Renal cortex interstitium (tissue), 15 donors: Measurements from ENCODE around the gene COL18A1. TPM values are rescaled to one million over a fixed set of nuclear protein-coding genes. Genes with fewer than 3 reads are reported as not detected.
A peak's percentile ranks its signal among the peaks of the same experiment; 100 is the strongest.
"Not testable (repeated sequence)": the region's sequence is repeated elsewhere in the genome, so short reads cannot be mapped to it uniquely, and the experiment has no call there.

Experiments used
- DNase-seq, 11 donors: peaks; one replicate each; pipeline ENCODE4 v3.0.0-alpha.2; 2013; ENCODE audit warnings: low read depth in 9 of 11, low spot score in 4 of 11; ENCODE audit errors: extremely low read depth in 1 of 11
- long read RNA-seq, 16 experiments: transcript quantifications; one replicate each; lab custom pipeline, GENCODE V29; 2026
- polyA plus RNA-seq, 3 donors: library from polyadenylated mRNA; unstranded; fragments of 120-200 nt; gene quantifications; one replicate each; pipeline ENCODE4 v1.2.1, GENCODE V29; 2013; ENCODE audit not compliant: insufficient read length in 3 of 3

The COL18A1 gene
- polyA plus RNA-seq: 100 to 1,000 TPM; 101 to 232 (median 169) TPM
- long read RNA-seq, donor 1, partial matches to known transcripts: 69 of 70 reads
- long read RNA-seq, donor 1, other reads (novel, unspliced or antisense): 0 of 70 reads
- long read RNA-seq, donor 2, full-length matches to known transcripts: 5 of 89 reads
- long read RNA-seq, donor 2, partial matches to known transcripts: 84 of 89 reads
- long read RNA-seq, donor 2, other reads (novel, unspliced or antisense): 0 of 89 reads
- long read RNA-seq, donor 3, full-length matches to known transcripts: 5 of 117 reads
- long read RNA-seq, donor 3, partial matches to known transcripts: 107 of 117 reads
- long read RNA-seq, donor 3, other reads (novel, unspliced or antisense): 5 of 117 reads
- long read RNA-seq, donor 4, full-length matches to known transcripts: 3 of 69 reads
- long read RNA-seq, donor 4, partial matches to known transcripts: 66 of 69 reads
- long read RNA-seq, donor 4, other reads (novel, unspliced or antisense): 0 of 69 reads
- long read RNA-seq, donor 5, full-length matches to known transcripts: 11 of 247 reads
- long read RNA-seq, donor 5, partial matches to known transcripts: 236 of 247 reads
- long read RNA-seq, donor 5, other reads (novel, unspliced or antisense): 0 of 247 reads
- long read RNA-seq, donor 6, full-length matches to known transcripts: 3 of 139 reads
- long read RNA-seq, donor 6, partial matches to known transcripts: 136 of 139 reads
- long read RNA-seq, donor 6, other reads (novel, unspliced or antisense): 0 of 139 reads
- long read RNA-seq, donor 7, full-length matches to known transcripts: 2 of 77 reads
- long read RNA-seq, donor 7, partial matches to known transcripts: 75 of 77 reads
- long read RNA-seq, donor 7, other reads (novel, unspliced or antisense): 0 of 77 reads
- long read RNA-seq, donor 8, transcript COL18A1-207 (5 exons, 2,515 nt): major isoform, 5 of 210 reads
- long read RNA-seq, donor 8, partial matches to known transcripts: 205 of 210 reads
- long read RNA-seq, donor 8, other reads (novel, unspliced or antisense): 0 of 210 reads
- long read RNA-seq, donor 9, full-length matches to known transcripts: 1 of 83 reads
- long read RNA-seq, donor 9, partial matches to known transcripts: 82 of 83 reads
- long read RNA-seq, donor 9, other reads (novel, unspliced or antisense): 0 of 83 reads
- long read RNA-seq, donor 10, full-length matches to known transcripts: 4 of 94 reads
- long read RNA-seq, donor 10, partial matches to known transcripts: 90 of 94 reads
- long read RNA-seq, donor 10, other reads (novel, unspliced or antisense): 0 of 94 reads
- long read RNA-seq, donor 11, full-length matches to known transcripts: 2 of 88 reads
- long read RNA-seq, donor 11, partial matches to known transcripts: 86 of 88 reads
- long read RNA-seq, donor 11, other reads (novel, unspliced or antisense): 0 of 88 reads
- long read RNA-seq, donor 12, partial matches to known transcripts: 72 of 73 reads
- long read RNA-seq, donor 12, other reads (novel, unspliced or antisense): 0 of 73 reads
- long read RNA-seq, donor 13, full-length matches to known transcripts: 7 of 213 reads
- long read RNA-seq, donor 13, partial matches to known transcripts: 206 of 213 reads
- long read RNA-seq, donor 13, other reads (novel, unspliced or antisense): 0 of 213 reads
- long read RNA-seq, donor 14, full-length matches to known transcripts: 6 of 50 reads
- long read RNA-seq, donor 14, partial matches to known transcripts: 44 of 50 reads
- long read RNA-seq, donor 14, other reads (novel, unspliced or antisense): 0 of 50 reads
- long read RNA-seq, donor 15, full-length matches to known transcripts: 2 of 91 reads
- long read RNA-seq, donor 15, partial matches to known transcripts: 89 of 91 reads
- long read RNA-seq, donor 15, other reads (novel, unspliced or antisense): 0 of 91 reads
- long read RNA-seq, donor 16, full-length matches to known transcripts: 6 of 292 reads
- long read RNA-seq, donor 16, partial matches to known transcripts: 281 of 292 reads
- long read RNA-seq, donor 16, other reads (novel, unspliced or antisense): 5 of 292 reads

- no peak for DNase-seq
These were observed at the start of gene COL18A1 for GRCh38 chr21:45404730-45405270. Gene COL18A1 (plus strand): TSS chr21:45405165. CDS start chr21:45405231, 66 bp downstream.

- DNase-seq: no peak
These were observed 49.4 kb upstream of the COL18A1 start for GRCh38 chr21:45355573-45355972.

- no peak for DNase-seq
These were observed 48.7 kb upstream of the COL18A1 start for GRCh38 chr21:45356251-45356650.

- no peak for DNase-seq
These were observed 48.1 kb upstream of the COL18A1 start for GRCh38 chr21:45356653-45357435.

- peak in 3 of 11 donors; percentile 62 to 66 (median 65) for DNase-seq
These were observed 47.3 kb upstream of the COL18A1 start for GRCh38 chr21:45357436-45358260.

- DNase-seq: no peak
These were observed 46.7 kb upstream of the COL18A1 start for GRCh38 chr21:45358261-45358670.

GRCh38 chr21:45358711-45359310 lies 46.2 kb upstream of the COL18A1 start:
- DNase-seq: no peak

- no peak for DNase-seq
These were observed 45.3 kb upstream of the COL18A1 start for GRCh38 chr21:45359451-45360217.

- no peak for DNase-seq
These were observed 43.6 kb upstream of the COL18A1 start for GRCh38 chr21:45361033-45361997.

- no peak for DNase-seq
These were observed 42.8 kb upstream of the COL18A1 start for GRCh38 chr21:45362077-45362747.

- no peak for DNase-seq
These were observed 42.2 kb upstream of the COL18A1 start for GRCh38 chr21:45362748-45363145.

- DNase-seq: not testable (repeated sequence)
These were observed 41.7 kb upstream of the COL18A1 start for GRCh38 chr21:45363272-45363671.

- DNase-seq: peak in 2 of 11 donors; percentile 53 to 55
These were observed 41.0 kb upstream of the COL18A1 start for GRCh38 chr21:45363921-45364467.
